GM18499 (cell line): ENCODE measurements around the gene FBXO31.

Source experiments
- ATAC-seq: cut with Tn5 transposase; IDR thresholded peaks from one replicate; pipeline ENCODE4 v1.9.1; 2021; ENCODE audit warnings: moderate number of reproducible peaks; ENCODE audit not compliant: insufficient read depth, unreplicated experiment

The FBXO31 gene

DNA sequence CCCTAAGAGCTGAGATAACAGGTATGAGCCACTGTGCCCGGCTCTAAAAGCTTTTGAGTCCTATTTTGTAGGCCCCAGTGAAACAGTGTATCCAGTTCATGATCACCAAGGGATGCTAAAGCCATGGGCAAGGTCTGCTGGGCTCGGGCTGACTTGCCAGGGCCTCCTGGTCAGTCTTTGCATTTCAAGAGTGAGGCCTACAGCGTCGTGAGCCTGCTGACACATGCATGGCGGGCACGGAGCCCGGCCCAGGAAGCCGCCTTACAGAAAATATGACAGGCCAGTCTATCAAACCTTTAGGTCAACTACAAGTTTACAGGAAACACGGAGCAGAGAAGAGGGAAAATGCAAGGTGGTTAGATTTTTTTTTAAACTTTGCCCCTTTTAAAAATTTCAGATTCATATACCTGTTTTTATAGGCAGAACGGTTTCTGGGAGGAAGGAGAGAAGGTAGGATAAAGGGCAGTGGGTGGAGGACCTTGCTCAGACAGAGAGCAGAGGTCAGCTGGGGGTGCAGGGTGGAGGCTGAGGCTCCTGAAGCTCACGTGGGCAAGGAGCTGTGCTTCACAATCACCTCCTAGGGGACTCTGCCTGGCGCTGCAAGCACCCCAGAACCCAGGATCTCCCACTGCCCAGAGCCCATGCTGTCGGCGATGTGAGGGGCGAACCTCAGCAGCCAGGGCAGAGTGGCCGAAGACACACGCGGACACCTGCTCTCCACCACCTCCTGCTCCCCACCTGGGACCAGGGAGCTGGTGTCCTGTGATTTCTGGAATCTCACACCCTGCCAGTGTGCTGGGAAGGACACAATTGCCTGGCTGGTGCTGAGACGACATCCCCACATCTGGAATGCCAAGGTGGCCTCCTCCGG lies 87.7 kb downstream of the FBXO31 start:
- no peak for ATAC-seq

GRCh38 chr16:87295259-87295658 lies 88.3 kb downstream of the FBXO31 start:
- ATAC-seq, result no peak

DNA sequence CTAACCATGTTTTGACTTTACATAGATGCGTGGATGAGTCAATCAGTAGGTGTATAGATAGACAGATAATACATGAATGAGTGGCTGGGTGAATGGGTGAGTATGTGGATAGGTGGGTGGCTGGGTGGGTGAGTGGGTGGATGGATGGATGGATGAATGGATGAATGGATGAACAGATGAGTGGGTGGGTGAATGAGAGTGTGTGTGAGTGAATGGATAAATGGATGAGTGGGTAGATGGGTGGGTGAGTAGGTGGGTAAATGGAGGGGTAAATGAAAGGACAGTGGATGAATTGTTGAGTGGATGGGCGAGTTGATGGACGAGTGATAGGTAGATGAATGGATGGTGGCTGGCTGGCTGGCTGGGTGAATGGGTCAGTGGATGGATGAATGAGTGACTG lies 89.6 kb downstream of the FBXO31 start:
- ATAC-seq, result no peak

- ATAC-seq, result no peak
These were observed 91.6 kb downstream of the FBXO31 start for GRCh38 chr16:87291944-87292343.

- ATAC-seq, result no peak
These were observed 94.7 kb downstream of the FBXO31 start for GRCh38 chr16:87288753-87289362.

DNA sequence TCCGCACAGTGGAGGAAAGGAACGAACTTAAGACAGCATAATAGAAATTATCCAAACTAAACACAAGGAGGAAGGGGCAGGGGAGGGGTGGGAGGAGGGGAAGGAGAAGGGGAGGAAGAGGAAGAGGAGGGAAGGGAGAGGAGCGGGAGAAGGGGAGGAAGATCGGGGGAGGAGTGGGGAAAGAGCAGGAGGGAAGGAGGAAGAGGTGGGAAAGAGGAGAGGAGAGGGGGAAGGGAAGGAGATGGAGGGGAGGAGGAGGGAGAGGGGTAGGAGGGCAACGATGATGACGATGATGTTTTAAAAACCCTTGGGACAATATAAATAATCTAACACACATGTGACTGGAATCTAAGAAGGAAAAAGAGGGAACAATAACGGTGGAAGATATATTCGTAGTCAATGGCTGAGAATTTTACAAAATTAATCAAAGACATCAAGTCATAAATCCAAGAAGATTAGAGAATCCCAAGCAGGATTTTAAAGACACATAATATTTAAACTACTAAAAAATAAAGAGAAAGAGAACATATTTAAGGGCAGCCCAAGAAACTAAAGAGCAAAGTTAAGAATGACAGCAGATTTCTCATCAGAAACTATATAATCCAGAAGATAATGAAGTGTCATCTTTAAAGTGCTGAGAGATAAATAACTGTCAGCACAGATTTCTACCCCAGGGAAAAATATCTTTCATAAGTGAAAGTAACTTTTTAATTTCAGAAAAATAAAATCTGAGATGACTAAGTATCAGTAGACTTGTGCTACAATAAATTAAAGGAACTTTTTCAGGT lies 96.5 kb downstream of the FBXO31 start:
- no peak for ATAC-seq

- ATAC-seq, result no peak
These were observed 99.4 kb downstream of the FBXO31 start for GRCh38 chr16:87284183-87284582.

DNA sequence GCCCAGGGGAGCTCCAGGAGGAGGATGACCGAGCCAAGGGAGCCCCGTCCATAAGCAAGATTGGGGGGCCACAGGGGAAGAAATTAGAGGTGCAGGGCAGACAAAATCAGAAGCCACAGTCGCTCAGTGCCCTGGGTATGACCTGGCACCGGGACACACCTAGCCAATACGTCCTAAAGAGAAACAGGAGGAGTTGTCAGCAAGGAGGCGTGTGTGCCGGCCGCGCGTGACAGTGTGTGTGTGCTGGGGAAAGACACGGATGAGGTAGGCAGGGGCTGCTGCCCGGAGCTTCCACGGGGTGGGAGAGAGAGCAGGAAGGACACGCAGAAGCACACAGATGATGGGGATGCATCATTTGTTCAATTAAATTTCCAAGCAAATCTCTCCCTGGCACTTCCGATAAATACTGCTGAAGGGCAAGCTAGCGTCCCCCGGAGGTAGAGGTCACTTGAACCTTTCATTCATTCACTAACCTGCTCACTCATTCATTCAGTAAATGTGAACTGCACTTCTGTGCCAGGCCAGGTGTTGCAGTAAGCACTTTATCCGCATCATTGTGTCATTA lies 104.4 kb downstream of the FBXO31 start:
- no peak for ATAC-seq

GRCh38 chr16:87278191-87279093 lies 105.1 kb downstream of the FBXO31 start:
- no peak for ATAC-seq
